Measurements from ENCODE around the gene ZNF234.

DNA sequence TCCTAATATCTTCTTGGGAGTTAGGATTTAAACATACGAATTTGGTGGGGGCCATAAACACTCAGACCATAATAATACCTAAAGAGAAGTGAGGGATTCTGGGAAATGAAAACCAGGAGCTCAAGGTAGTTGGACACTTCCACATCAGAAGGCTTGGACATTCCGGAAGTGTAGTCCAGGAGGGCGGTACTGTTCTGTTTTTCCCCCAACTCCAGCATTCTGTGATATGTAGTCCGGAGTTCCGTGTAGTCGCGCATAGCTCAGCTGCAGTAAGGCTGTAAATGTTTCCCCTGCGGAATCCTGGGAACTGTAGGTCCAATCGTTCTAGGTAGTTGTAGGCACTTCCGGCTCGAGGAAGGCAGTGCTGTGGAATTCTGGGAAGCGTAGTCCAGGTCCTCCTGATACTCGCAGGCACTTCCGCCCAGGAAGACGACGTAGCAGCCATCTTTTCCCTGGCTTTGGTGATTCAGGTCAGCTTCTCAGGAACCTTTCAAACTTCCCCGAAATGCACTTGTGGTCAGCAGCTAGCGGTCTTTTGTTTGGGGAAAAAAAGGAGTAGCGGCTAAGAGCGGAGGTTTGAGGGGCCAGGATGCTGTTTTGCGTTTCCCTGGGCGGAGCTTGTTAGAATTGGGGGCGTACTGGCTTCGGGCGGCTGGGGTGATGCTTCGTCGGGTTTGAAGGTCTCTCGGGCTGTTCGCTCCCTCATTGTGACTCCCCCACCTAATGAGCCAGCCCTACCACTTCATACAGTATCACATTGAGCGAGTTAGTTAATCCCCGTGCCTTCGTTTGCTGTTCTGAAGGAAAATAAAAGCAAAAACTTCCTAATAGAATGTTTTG is 23.5 kb downstream of the ZNF234 start, which contains the start of gene ZNF226:
- no peak for TF ChIP-seq ZNF281 (CRISPR knock-in tag; IDR thresholded peaks at IDR 0.05)
- TF ChIP-seq CTCF (IDR thresholded peaks at IDR 0.05), result no peak
- no peak for TF ChIP-seq NFYB (CRISPR knock-in tag; conservative IDR thresholded peaks at IDR 0.05; ENCODE audit: low read depth)

All from WTC11 (cell line).